H9 (cell line): ENCODE measurements around the gene ANK3. TPM values are rescaled to one million over a fixed set of nuclear protein-coding genes. Genes with fewer than 3 reads are reported as not detected.

Source experiments
- DNase-seq: peaks from one replicate; pipeline ENCODE4 v3.0.0-alpha.2; 2017
- H2AFZ ChIP-seq: one replicate; pipeline ENCODE4 v1.6.1; 2013; ENCODE audit warnings: mild to moderate bottlenecking, low read length, control low read depth, moderate library complexity
- H2AK5ac ChIP-seq: 2 replicates; pipeline ENCODE4 v1.6.1; 2013; ENCODE audit warnings: low read length, control low read depth, mixed read lengths; ENCODE audit not compliant: insufficient read length
- H2BK120ac ChIP-seq: one replicate; pipeline ENCODE4 v1.6.1; 2013; ENCODE audit warnings: low read depth, mild to moderate bottlenecking, low read length, control low read depth, inconsistent platforms; ENCODE audit not compliant: poor library complexity, severe bottlenecking
- H2BK12ac ChIP-seq: 2 replicates; pipeline ENCODE4 v1.6.1; 2013; ENCODE audit warnings: low read length, control low read depth, mixed read lengths, low read depth; ENCODE audit not compliant: insufficient read length
- H2BK15ac ChIP-seq: 2 replicates; pipeline ENCODE4 v1.6.1; 2013; ENCODE audit warnings: low read depth, low read length, control low read depth
- H2BK20ac ChIP-seq: one replicate; pipeline ENCODE4 v1.6.1; 2013; ENCODE audit warnings: low read depth, mild to moderate bottlenecking, low read length, control low read depth, inconsistent platforms; ENCODE audit not compliant: poor library complexity, severe bottlenecking
- H2BK5ac ChIP-seq: 2 replicates; pipeline ENCODE4 v1.6.1; 2013; ENCODE audit warnings: low read length, control low read depth, mixed read lengths; ENCODE audit not compliant: insufficient read length
- H3K14ac ChIP-seq: 2 replicates; pipeline ENCODE4 v1.6.1; 2013; ENCODE audit warnings: low read length, control low read depth; ENCODE audit not compliant: insufficient read depth
- H3K18ac ChIP-seq: 2 replicates; pipeline ENCODE4 v1.6.1; 2013; ENCODE audit warnings: low read depth, mild to moderate bottlenecking, mixed read lengths, low read length, control low read depth; ENCODE audit not compliant: insufficient read length
- H3K23ac ChIP-seq: 2 replicates; pipeline ENCODE4 v1.6.1; 2013; ENCODE audit warnings: low read length, control low read depth, mixed read lengths, low read depth; ENCODE audit not compliant: insufficient read length
- H3K23me2 ChIP-seq: 2 replicates; pipeline ENCODE4 v1.6.1; 2013; ENCODE audit warnings: low read depth, mild to moderate bottlenecking, mixed read lengths, low read length, control low read depth; ENCODE audit not compliant: insufficient read length, poor library complexity, severe bottlenecking
- H3K27ac ChIP-seq: 2 replicates; pipeline ENCODE4 v1.5.1; 2013; ENCODE audit warnings: low read length, control low read depth, mixed read lengths, low read depth; ENCODE audit not compliant: insufficient read length
- H3K27me3 ChIP-seq: 2 replicates; pipeline ENCODE4 v1.6.1; 2013; ENCODE audit warnings: low read length, control low read depth, inconsistent platforms; ENCODE audit not compliant: insufficient read depth
- H3K4ac ChIP-seq: 2 replicates; pipeline ENCODE4 v1.6.1; 2013; ENCODE audit warnings: low read depth, mild to moderate bottlenecking, control low read depth, inconsistent platforms, low read length, moderate library complexity
- H3K4me1 ChIP-seq: 2 replicates; pipeline ENCODE4 v1.6.1; 2013; ENCODE audit warnings: low read length, control low read depth, inconsistent platforms; ENCODE audit not compliant: insufficient read depth
- H3K4me2 ChIP-seq: 2 replicates; pipeline ENCODE4 v1.6.1; 2013; ENCODE audit warnings: low read length, control low read depth, mixed read lengths; ENCODE audit not compliant: insufficient read length, insufficient read depth
- H3K56ac ChIP-seq: 2 replicates; pipeline ENCODE4 v1.6.1; 2013; ENCODE audit warnings: low read depth, mild to moderate bottlenecking, mixed read lengths, low read length, control low read depth; ENCODE audit not compliant: insufficient read length
- H3K79me1 ChIP-seq: 2 replicates; pipeline ENCODE4 v1.6.1; 2013; ENCODE audit warnings: low read depth, mild to moderate bottlenecking, moderate library complexity, low read length, control low read depth, inconsistent platforms; ENCODE audit not compliant: insufficient read depth, poor library complexity, severe bottlenecking
- H3K79me2 ChIP-seq: 2 replicates; pipeline ENCODE4 v1.6.1; 2013; ENCODE audit warnings: low read length, control low read depth, inconsistent platforms; ENCODE audit not compliant: insufficient read depth
- H3K9ac ChIP-seq: 2 replicates; pipeline ENCODE4 v1.6.1; 2013; ENCODE audit warnings: low read length, control low read depth, mixed read lengths; ENCODE audit not compliant: insufficient read length; ENCODE audit errors: extremely low read depth
- H3K9me3 ChIP-seq: one replicate; pipeline ENCODE4 v1.6.1; 2013; ENCODE audit warnings: low read depth, low read length, inconsistent platforms; ENCODE audit not compliant: control insufficient read depth
- H3T11ph ChIP-seq: one replicate; pipeline ENCODE4 v1.6.1; 2013; ENCODE audit warnings: mild to moderate bottlenecking, low read length, control low read depth, inconsistent platforms
- H4K20me1 ChIP-seq: one replicate; pipeline ENCODE4 v1.6.1; 2013; ENCODE audit not compliant: control insufficient read depth, insufficient read length, insufficient read depth
- H4K5ac ChIP-seq: 2 replicates; pipeline ENCODE4 v1.6.1; 2013; ENCODE audit warnings: low read depth, mild to moderate bottlenecking, mixed read lengths, low read length, control low read depth; ENCODE audit not compliant: insufficient read length
- H4K8ac ChIP-seq: replicated peaks from 2 replicates; pipeline ENCODE4 v1.6.1; 2013; ENCODE audit warnings: low read length, control low read depth, mixed read lengths, low read depth; ENCODE audit not compliant: insufficient read length
- H4K91ac ChIP-seq: 2 replicates; pipeline ENCODE4 v1.6.1; 2013; ENCODE audit warnings: low read depth, mild to moderate bottlenecking, moderate library complexity, mixed read lengths, low read length, control low read depth; ENCODE audit not compliant: insufficient read length
- H3K27ac Mint-ChIP-seq, 3 experiments: 2 replicates in 2 of 3; 3 replicates in 1 of 3; pipeline ENCODE4 v1.8.0; 2020 to 2021; ENCODE audit warnings: mixed read lengths in 3 of 3, mild to moderate bottlenecking in 1 of 3, moderate library complexity in 1 of 3
- H3K27me3 Mint-ChIP-seq: 2 replicates; pipeline ENCODE4 v1.8.0; 2021; ENCODE audit warnings: low read depth, mild to moderate bottlenecking, moderate library complexity, mixed read lengths
- H3K36me3 Mint-ChIP-seq, 3 experiments: 2 replicates in 2 of 3; 3 replicates in 1 of 3; pipeline ENCODE4 v1.8.0; 2020 to 2021; ENCODE audit warnings: low read depth in 3 of 3, mixed read lengths in 3 of 3; ENCODE audit not compliant: insufficient read depth in 1 of 3
- H3K4me1 Mint-ChIP-seq, 2 experiments: 2 replicates each; pipeline ENCODE4 v1.8.0; 2020; ENCODE audit warnings: mixed read lengths in 2 of 2
- H3K4me3 Mint-ChIP-seq, 2 experiments: 2 replicates in 1 of 2; 3 replicates in 1 of 2; pipeline ENCODE4 v1.8.0; 2020 to 2021; ENCODE audit warnings: mild to moderate bottlenecking in 2 of 2, mixed read lengths in 2 of 2, moderate library complexity in 1 of 2
- H3K9me3 Mint-ChIP-seq, 2 experiments: 2 replicates in 1 of 2; 3 replicates in 1 of 2; pipeline ENCODE4 v1.8.0; 2020; ENCODE audit warnings: mild to moderate bottlenecking in 2 of 2, mixed read lengths in 2 of 2, moderate library complexity in 1 of 2
- CTCF ChIP-seq: fragments of 200-600 bp; sonication (generic); conservative IDR thresholded peaks from 3 replicates; pipeline ENCODE4 v1.8.0; 2021; ENCODE audit warnings: antibody characterized with exemption, mild to moderate bottlenecking
- WGBS: extraction: QIAGEN DNeasy Blood & Tissue Kit; methylation state at CpG from one replicate; pipeline ENCODE4 v1.1.7; 2013; ENCODE audit warnings: missing lambda C conversion rate, low lambda C conversion rate, mixed read lengths; ENCODE audit not compliant: insufficient read length; ENCODE audit errors: extremely low coverage; 5-methylcytosine and 5-hydroxymethylcytosine counted together
- total RNA-seq: library from RNA; stranded (reverse); gene quantifications from 2 replicates; pipeline ENCODE4 v1.2.1, GENCODE V29; 2021

ANK3 gene
- total RNA-seq, 1 experiment from 2014 or later = 59.6 TPM

GRCh38 chr10:60384011-60384410 lies 5.7 kb downstream of the ANK3 start:
- no peak overlapping the region for H3K4me3 Mint-ChIP-seq
- Histone ChIP-seq H3K27me3 (no peaks in the 10 kb centered on the region; the same call in 1 of the 2 replicates), H3K18ac (no peak overlapping the region), H4K5ac (no peak overlapping the region), H3K4me2 (no peak overlapping the region), H3K14ac (no peak overlapping the region), H2BK15ac (no peak overlapping the region), H3K9ac (no peak overlapping the region), H4K8ac (no peak overlapping the region), H3K4me1 (no peaks in the 10 kb centered on the region; the same call in 1 of the 2 replicates), H2BK120ac (no peak overlapping the region), H2AK5ac (no peak overlapping the region), H3K23me2 (no peaks in the 10 kb centered on the region), H3K79me2 (no peaks in the 10 kb centered on the region), H3K4ac (no peak overlapping the region), H3K23ac (no peak overlapping the region), H3K56ac (no peak overlapping the region), H3K27ac (no peak overlapping the region), H2BK20ac (no peak overlapping the region), H3K9me3 (no peaks in the 10 kb centered on the region), H3T11ph (no peak overlapping the region), H4K20me1 (no peaks in the 10 kb centered on the region), H2BK5ac (no peak overlapping the region), H2BK12ac (no peak overlapping the region), H4K91ac (no peak overlapping the region), H3K79me1 (no peaks in the 10 kb centered on the region), H2AFZ (no peak overlapping the region)
- WGBS = no CpG with 5 or more reads among the region's 1 CpG
- H3K36me3 Mint-ChIP-seq = no peaks in the 10 kb centered on the region
- no peak overlapping the region for H3K27ac Mint-ChIP-seq
- TF ChIP-seq CTCF = no peak
- no peaks in the 10 kb centered on the region; the same call in 1 of the 2 replicates for H3K27me3 Mint-ChIP-seq
- H3K4me1 Mint-ChIP-seq = peaks cover 13 to 18% of the 10 kb centered on the region in 2 experiments
- DNase-seq = no peak
- H3K9me3 Mint-ChIP-seq = no peaks in the 10 kb centered on the region
